Epithelial cell of proximal tubule (primary cell): ENCODE measurements around the gene PNKP. TPM values are rescaled to one million over a fixed set of nuclear protein-coding genes. Genes with fewer than 3 reads are reported as not detected.

ENCODE experiments used
- DNase-seq: peaks from one replicate; pipeline ENCODE4 v3.0.0-alpha.2; 2011; ENCODE audit warnings: low read depth
- H3K4me3 ChIP-seq: 2 replicates; pipeline ENCODE4 v1.5.1; 2011; ENCODE audit warnings: low read depth, mild to moderate bottlenecking, low read length
- CTCF ChIP-seq: conservative IDR thresholded peaks from 2 replicates; pipeline ENCODE4 v1.5.1; 2012; ENCODE audit warnings: low read depth, mild to moderate bottlenecking, low read length
- total RNA-seq: library from RNA; depleted of rRNA; stranded (reverse); fragments of >200 nt; gene quantifications from 2 replicates; pipeline ENCODE4 v1.2.3, GENCODE V29; 2015

PNKP gene
- total RNA-seq, 1 donor from 2014 or later: 71.6 TPM

- TF ChIP-seq CTCF: peak; percentile 27
- no peak for DNase-seq
- H3K4me3 ChIP-seq: no peak overlapping the region
Measured at GRCh38 chr19:49862391-49863253, 4.8 kb downstream of the PNKP start.

- no peak for TF ChIP-seq CTCF
- H3K4me3 ChIP-seq: no peak overlapping the region
- no peak for DNase-seq
Measured at GRCh38 chr19:49861541-49862378, 5.6 kb downstream of the PNKP start.

GRCh38 chr19:49861107-49861506 is 6.3 kb downstream of the PNKP start:
- no peak for TF ChIP-seq CTCF
- H3K4me3 ChIP-seq: no peak overlapping the region
- DNase-seq: no peak

GRCh38 chr19:49860336-49861102 is 6.9 kb downstream of the PNKP start:
- H3K4me3 ChIP-seq: no peak overlapping the region
- no peak for DNase-seq
- TF ChIP-seq CTCF: no peak

DNA sequence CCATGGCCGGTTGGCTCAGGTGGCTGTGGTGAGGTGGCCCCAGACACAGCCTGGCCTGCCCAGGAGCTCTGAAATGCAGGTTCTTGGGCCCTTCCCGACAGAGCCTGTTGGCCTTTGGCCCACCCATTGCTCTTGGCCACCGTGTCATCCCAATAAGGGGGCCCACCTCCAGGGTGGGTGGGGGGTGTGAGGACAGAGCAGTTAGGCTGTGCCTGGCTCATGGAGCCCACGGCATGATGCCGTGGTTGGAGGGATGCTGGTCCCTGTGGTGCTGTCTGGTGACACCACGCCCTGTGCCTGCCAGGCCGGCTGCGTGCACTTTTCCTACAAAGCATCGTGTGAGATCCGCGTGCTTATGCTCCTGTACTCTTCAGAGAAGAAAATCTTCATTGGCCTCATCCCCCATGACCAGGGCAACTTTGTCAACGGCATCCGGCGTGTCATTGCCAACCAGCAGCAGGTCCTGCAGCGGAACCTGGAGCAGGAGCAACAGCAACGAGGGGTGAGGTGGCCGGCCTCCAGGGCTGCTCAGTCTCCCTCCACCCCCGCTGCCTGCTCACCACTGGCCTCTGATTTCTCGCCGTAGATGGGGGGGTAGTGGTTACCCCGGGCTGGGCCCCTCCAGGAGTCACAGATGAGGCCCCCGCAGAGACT is 7.6 kb downstream of the PNKP start:
- TF ChIP-seq CTCF: no peak
- no peak overlapping the region for H3K4me3 ChIP-seq
- no peak for DNase-seq
